Keratinocyte (primary cell): ENCODE results near the gene OPN1MW2.
"Not testable (repeated sequence)": the region's sequence is repeated elsewhere in the genome, so short reads cannot be mapped to it uniquely, and the experiment has no call there.

ENCODE experiments used
- CTCF ChIP-seq, 3 experiments: IDR thresholded peaks in 1 of 3; conservative IDR thresholded peaks in 1 of 3; optimal IDR thresholded peaks in 1 of 3; 2 replicates in 2 of 3; 3 replicates in 1 of 3; pipeline versions ENCODE3 to v1.5.1; 2011; ENCODE audit warnings: low read length in 3 of 3, mild to moderate bottlenecking in 3 of 3, moderate library complexity in 2 of 3, control low read depth in 1 of 3, inconsistent platforms in 1 of 3; ENCODE audit not compliant: insufficient read depth in 2 of 3; ENCODE audit errors: extremely low read depth in 1 of 3
- EZH2 ChIP-seq: IDR thresholded peaks from one replicate; pipeline ENCODE4 v1.6.1; 2012; ENCODE audit warnings: inconsistent platforms, mild to moderate bottlenecking, low read length, moderate library complexity

DNA sequence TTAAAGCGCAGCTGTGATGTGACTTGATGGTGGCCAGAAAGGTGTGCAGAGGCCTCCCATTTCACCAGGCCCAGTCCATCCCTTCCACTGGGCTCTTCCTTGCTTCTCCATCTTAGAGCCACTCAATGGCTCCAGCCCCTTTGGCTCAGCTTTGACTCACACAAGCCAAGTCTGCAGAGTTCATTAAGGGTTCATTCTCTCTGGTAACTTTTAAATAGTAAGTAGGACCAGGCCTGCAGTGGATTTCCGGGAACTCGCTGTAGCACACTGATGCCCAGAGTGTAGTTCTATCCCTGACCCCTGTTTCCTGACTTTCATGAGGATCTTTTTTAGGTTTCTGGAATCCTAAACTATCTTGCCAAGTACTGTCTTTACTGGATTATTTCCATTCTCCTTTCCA, 49.7 kb downstream of the OPN1MW2 start:
- not testable (repeated sequence) for TF ChIP-seq EZH2; CTCF (optimal IDR thresholded peaks at IDR 0.05 in 1 of 3, IDR thresholded peaks at IDR 0.05 in 1 of 3, conservative IDR thresholded peaks at IDR 0.05 in 1 of 3; ENCODE audit: extremely low read depth in 1 of 3, insufficient read depth in 2 of 3, low read length in 3 of 3)
